Nephron progenitor cell (in vitro differentiated cells): Measurements from ENCODE around the gene ZNF710.

Experiments
- DNase-seq: peaks from one replicate; pipeline ENCODE4 v3.0.0; 2021
- H3K27ac Mint-ChIP-seq: 2 replicates; pipeline ENCODE4 v1.8.0; 2021; ENCODE audit warnings: mild to moderate bottlenecking, moderate library complexity, mixed read lengths
- H3K27me3 Mint-ChIP-seq: 2 replicates; pipeline ENCODE4 v1.8.0; 2021; ENCODE audit warnings: mild to moderate bottlenecking, low read depth, mixed read lengths; ENCODE audit not compliant: poor library complexity
- H3K36me3 Mint-ChIP-seq: 2 replicates; pipeline ENCODE4 v1.8.0; 2021; ENCODE audit warnings: low read depth, mixed read lengths
- H3K4me1 Mint-ChIP-seq: 2 replicates; pipeline ENCODE4 v1.8.0; 2021; ENCODE audit warnings: mixed read lengths
- H3K4me3 Mint-ChIP-seq: 2 replicates; pipeline ENCODE4 v1.8.0; 2021; ENCODE audit warnings: mild to moderate bottlenecking, moderate library complexity, mixed read lengths
- H3K9me3 Mint-ChIP-seq: 2 replicates; pipeline ENCODE4 v1.8.0; 2021; ENCODE audit warnings: mild to moderate bottlenecking, moderate library complexity, mixed read lengths
- TF ChIP-seq, protein P1 (sequence below): fragments of 200-600 bp; sonication (generic); IDR thresholded peaks from 2 replicates; pipeline ENCODE4 v1.5.0; 2021; ENCODE audit warnings: antibody characterized with exemption

ZNF710 gene

DNA sequence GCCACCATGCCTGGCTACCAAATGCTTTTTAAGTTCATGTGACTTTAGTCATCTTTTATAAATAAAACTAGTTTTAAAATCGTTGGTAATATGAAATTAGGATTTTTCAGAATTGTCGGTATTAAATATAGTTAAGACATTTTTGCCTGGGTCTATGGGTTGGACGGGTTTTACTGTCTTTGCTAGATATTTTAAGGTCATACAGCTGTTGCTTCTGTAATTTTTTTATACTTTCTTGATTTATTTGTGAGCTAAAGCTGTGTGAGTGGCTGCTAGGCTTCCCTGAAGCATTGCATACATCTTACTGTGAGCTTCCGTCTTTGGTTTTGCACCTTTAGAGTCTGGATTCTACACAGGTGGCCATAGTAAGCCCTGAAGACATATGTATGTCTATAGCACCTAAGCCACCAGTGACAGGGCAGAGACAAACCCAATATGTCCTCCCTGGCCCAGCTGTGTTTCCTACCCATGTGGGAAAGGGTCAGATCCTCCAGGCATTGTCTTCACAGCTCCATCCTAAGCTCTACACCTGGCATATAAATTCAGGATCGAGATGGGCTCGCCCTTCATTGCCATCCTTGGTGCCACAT is 16.6 kb upstream of the ZNF710 start:
- no peak overlapping the region for H3K4me3 Mint-ChIP-seq
- TF ChIP-seq, protein P1, sequence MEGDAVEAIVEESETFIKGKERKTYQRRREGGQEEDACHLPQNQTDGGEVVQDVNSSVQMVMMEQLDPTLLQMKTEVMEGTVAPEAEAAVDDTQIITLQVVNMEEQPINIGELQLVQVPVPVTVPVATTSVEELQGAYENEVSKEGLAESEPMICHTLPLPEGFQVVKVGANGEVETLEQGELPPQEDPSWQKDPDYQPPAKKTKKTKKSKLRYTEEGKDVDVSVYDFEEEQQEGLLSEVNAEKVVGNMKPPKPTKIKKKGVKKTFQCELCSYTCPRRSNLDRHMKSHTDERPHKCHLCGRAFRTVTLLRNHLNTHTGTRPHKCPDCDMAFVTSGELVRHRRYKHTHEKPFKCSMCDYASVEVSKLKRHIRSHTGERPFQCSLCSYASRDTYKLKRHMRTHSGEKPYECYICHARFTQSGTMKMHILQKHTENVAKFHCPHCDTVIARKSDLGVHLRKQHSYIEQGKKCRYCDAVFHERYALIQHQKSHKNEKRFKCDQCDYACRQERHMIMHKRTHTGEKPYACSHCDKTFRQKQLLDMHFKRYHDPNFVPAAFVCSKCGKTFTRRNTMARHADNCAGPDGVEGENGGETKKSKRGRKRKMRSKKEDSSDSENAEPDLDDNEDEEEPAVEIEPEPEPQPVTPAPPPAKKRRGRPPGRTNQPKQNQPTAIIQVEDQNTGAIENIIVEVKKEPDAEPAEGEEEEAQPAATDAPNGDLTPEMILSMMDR = no peak
- H3K27me3 Mint-ChIP-seq = peaks cover 54% of the 10 kb centered on the region
- H3K27ac Mint-ChIP-seq = no peak overlapping the region
- peaks cover 32% of the 10 kb centered on the region for H3K9me3 Mint-ChIP-seq
- no peak for DNase-seq
- H3K4me1 Mint-ChIP-seq = no peaks in the 10 kb centered on the region
- H3K36me3 Mint-ChIP-seq = no peaks in the 10 kb centered on the region

DNA sequence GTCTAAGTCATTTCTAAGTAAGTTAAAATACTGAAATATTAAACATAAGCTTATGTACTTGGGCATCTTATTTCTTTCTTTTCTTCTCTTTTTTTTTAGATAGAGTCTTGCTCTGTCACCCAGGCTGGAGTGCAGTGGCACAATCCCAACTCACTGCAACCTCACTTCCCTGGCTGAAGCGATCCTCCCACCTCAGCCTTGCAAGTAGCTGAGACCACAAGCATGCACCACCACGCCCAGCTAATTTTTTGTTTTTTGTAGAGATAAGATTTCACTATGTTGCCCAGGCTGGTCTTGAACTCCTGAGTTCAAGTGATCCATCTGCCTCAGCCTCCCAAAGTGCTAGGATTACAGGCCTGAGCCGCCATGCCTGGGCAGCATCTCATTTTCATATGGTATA is 16.0 kb upstream of the ZNF710 start:
- Mint-ChIP-seq H3K27ac (no peak overlapping the region), H3K36me3 (no peaks in the 10 kb centered on the region), H3K4me1 (no peaks in the 10 kb centered on the region), H3K27me3 (peaks cover 48% of the 10 kb centered on the region), H3K9me3 (peaks cover 31% of the 10 kb centered on the region), H3K4me3 (no peak overlapping the region)
- TF ChIP-seq, protein P1 = no peak
- DNase-seq = no peak

DNA sequence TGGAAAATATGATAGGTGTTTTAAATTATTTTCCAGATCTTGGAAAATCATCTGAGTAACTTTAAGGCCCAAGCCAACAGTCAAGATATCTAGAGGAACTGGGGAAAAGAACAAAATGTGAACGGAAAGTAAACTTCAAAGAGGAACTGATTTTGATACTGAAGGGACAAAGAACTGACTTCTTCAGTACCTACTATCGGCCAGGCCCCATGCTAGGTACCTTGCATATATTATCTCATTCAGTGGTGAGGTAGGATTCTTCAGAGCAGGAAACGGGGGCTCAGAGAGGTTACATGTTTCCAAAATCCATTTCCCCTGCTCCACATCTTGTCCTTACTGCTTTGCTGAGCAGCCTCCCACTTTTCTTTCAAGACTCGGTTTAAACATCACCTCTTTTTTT is 9.8 kb upstream of the ZNF710 start:
- H3K9me3 Mint-ChIP-seq = no peaks in the 10 kb centered on the region

DNA sequence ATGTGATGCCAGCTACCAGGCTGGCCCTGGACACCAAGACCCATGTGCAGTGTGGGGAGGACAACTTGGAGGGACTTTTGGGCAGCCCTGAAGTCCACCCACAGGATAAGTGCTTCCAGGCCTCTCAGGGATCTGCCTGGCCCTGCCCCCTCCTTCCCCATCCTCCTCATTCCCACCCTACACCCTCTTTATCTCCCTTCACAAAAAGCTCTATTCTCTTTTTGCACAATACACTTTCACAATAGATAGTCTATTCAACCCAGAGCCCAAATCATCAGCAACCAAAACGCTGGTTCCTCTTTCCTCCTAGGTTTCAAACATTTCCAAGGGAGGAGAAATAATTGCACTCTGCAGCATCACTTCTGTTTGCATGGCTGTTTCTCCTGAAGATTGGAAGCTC is 7.8 kb upstream of the ZNF710 start:
- Mint-ChIP-seq H3K27me3 (peaks cover 11% of the 10 kb centered on the region), H3K9me3 (no peaks in the 10 kb centered on the region), H3K4me1 (peaks cover 18% of the 10 kb centered on the region), H3K36me3 (no peaks in the 10 kb centered on the region), H3K4me3 (no peak overlapping the region), H3K27ac (no peak overlapping the region)
- TF ChIP-seq, protein P1 = no peak
- DNase-seq = no peak

More for the DNA sequence above, 9.8 kb upstream of the ZNF710 start:
- H3K27me3 Mint-ChIP-seq = peaks cover 7% of the 10 kb centered on the region
- H3K4me1 Mint-ChIP-seq = peaks cover under 1% of the 10 kb centered on the region
- H3K4me3 Mint-ChIP-seq = no peak overlapping the region
- DNase-seq = no peak
- TF ChIP-seq, protein P1 = no peak
- H3K36me3 Mint-ChIP-seq = no peaks in the 10 kb centered on the region
- no peak overlapping the region for H3K27ac Mint-ChIP-seq

DNA sequence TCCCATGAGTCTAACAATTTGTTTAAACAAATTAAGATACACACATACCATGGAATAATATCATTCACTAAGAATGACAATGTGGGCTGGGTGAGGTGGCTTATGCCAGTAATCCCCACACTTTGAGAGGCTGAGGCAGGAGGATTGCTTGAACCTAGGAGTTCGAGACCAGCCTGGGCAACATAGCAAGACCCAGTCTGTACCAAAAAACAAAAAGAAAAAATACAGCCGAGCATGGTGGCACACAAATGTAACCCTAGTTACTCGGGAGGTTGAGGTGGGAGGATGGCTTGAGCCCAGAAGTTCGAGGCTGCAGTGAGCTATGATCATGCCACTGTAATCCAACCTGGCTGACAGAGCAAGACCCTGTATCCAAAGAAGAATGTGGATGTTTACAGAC is 4.0 kb upstream of the ZNF710 start:
- peaks cover 7% of the 10 kb centered on the region for H3K27me3 Mint-ChIP-seq
- TF ChIP-seq, protein P1 = no peak
- no peaks in the 10 kb centered on the region for H3K36me3 Mint-ChIP-seq
- H3K4me1 Mint-ChIP-seq = peaks cover 42% of the 10 kb centered on the region
- H3K27ac Mint-ChIP-seq = peak overlapping the region; percentile 18
- no peak overlapping the region for H3K4me3 Mint-ChIP-seq
- no peaks in the 10 kb centered on the region for H3K9me3 Mint-ChIP-seq
- no peak for DNase-seq

DNA sequence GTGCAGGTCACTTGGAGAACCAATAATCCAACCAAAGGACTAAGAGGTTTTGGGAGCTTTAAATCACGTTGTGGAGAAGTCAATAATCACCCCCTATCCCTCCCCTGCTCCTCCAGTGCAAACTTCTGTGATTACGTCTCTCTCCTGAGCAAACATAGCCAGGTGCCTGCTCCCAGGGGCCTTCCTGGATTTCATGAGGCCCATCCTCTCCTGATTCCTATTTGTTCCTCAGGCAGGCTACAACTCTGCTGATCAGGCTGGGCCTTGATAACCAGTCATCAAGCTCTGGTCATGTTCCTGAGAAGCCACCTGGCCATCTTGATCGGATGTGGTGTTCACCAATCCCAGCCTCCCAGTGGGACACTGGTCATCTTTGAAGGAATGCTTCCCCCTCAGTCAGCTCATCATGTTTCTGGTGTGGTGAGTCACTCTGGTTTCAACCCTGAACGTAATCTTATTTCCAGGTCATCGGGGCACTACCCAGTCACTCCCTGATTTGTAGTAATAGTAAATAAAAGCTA is 2.9 kb upstream of the ZNF710 start:
- peaks cover 4% of the 10 kb centered on the region for H3K27me3 Mint-ChIP-seq
- no peak for DNase-seq
- no peak overlapping the region for H3K27ac Mint-ChIP-seq
- H3K4me3 Mint-ChIP-seq = no peak overlapping the region
- H3K4me1 Mint-ChIP-seq = peaks cover 51% of the 10 kb centered on the region
- no peaks in the 10 kb centered on the region for H3K9me3 Mint-ChIP-seq
- TF ChIP-seq, protein P1 = no peak
- H3K36me3 Mint-ChIP-seq = no peaks in the 10 kb centered on the region
